H54 (cell line): ENCODE measurements around the gene PPIE.
"Not testable (repeated sequence)": the region's sequence is repeated elsewhere in the genome, so short reads cannot be mapped to it uniquely, and the experiment has no call there.

Experiments
- DNase-seq: peaks from one replicate; pipeline ENCODE4 v3.0.0; 2011; ENCODE audit warnings: low spot score, mixed read lengths; ENCODE audit not compliant: insufficient read length
- FAIRE-seq: peaks from 3 replicates; lab custom pipeline; 2011; peaks lifted over from hg19 to GRCh38; lab: Jason Lieb, UNC
- POLR2A ChIP-seq: IDR thresholded peaks from 2 replicates; pipeline ENCODE4 v1.6.1; 2011; ENCODE audit warnings: low read depth, mild to moderate bottlenecking, low read length

Gene PPIE

GRCh38 chr1:39775676-39776399 lies 37.2 kb downstream of the PPIE start:
- DNase-seq, FAIRE-seq: not testable (repeated sequence)

- no peak for TF ChIP-seq POLR2A
- DNase-seq (no peak), FAIRE-seq (no peak)
Measured at GRCh38 chr1:39776400-39776713, 37.7 kb downstream of the PPIE start.

DNA sequence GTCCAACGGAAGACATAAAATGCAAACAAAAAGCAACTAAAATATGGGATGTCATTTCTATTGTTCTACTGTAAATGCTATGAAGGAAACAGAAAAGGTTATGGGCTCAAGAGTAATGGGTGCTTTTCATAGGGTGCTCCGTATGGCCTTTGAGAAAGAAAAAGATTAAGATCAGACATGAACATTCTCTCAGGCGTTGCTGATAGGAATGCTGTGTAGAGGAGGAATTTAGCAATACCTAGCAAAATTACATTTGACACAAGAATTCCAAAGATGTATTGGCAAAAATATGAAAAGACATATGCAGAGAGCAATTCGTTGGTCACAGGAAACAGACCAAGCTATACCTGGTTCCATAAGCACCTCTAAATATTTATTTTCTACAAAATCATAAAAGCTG lies 38.2 kb downstream of the PPIE start:
- no peak for TF ChIP-seq POLR2A
- DNase-seq: no peak
- FAIRE-seq: no peak

DNA sequence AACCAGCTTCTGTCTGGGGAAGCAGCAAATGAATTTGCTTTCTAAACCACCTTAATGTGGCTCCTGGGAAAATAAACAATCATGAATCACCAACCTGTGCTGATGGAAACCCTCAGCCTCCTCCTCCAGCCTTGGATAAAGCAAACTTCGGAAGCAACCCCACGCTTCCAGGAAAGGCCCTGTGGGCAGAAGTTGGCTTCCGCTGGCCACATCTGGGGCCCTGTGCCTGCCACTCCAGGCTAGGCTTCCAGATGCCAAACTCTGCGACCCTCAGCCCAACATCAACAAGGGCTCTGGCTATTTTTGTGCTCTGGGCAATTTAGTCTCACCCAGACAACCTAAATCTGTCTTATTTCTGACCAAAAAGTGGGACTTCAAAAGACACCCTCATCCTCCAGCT lies 38.6 kb downstream of the PPIE start:
- no peak for TF ChIP-seq POLR2A
- no peak for DNase-seq
- no peak for FAIRE-seq

GRCh38 chr1:39777896-39778295 lies 39.2 kb downstream of the PPIE start:
- not testable (repeated sequence) for DNase-seq, FAIRE-seq

GRCh38 chr1:39778463-39779099 lies 39.9 kb downstream of the PPIE start:
- not testable (repeated sequence) for DNase-seq, FAIRE-seq

DNA sequence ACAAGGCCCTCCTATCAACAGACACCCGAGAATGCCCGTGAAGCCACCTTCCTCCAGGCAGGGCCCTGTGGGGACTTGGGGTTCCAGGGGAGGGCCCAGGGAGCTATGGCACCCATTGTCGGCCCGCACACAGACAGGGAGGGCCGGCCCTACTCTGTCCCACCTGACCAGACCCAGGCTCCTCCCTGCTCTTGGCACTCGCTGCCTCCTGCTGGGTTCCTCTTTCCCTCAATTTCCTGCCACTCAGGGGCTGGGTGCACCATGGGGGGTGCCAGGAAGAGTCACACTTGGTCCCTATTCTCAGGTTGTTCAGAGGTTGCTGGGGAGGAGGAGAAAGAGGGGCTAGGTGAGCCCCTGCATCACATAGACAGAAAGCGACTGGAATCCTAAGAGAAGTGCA lies 40.5 kb downstream of the PPIE start:
- FAIRE-seq (no peak), DNase-seq (no peak)
- TF ChIP-seq POLR2A: no peak

GRCh38 chr1:39779821-39780220 lies 41.1 kb downstream of the PPIE start:
- no peak for TF ChIP-seq POLR2A
- DNase-seq: no peak
- FAIRE-seq: no peak

DNA sequence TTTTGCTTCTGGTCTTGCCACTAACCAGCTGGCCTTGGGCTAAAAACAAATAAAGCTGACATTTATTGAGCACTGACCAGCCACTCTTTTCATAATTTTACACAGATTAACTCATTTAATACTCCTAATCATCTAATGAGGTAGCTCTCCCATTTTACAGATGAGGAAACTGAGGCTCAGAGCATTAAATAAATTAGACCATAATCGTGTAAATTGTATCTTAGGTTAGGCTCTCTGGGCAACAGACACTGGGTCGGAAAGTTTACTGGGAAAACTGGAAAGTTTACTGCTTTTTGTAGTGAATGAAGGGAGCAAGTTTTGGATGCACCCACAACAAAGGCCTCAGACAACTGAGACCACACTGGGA lies 42.6 kb downstream of the PPIE start:
- DNase-seq: no peak

DNA sequence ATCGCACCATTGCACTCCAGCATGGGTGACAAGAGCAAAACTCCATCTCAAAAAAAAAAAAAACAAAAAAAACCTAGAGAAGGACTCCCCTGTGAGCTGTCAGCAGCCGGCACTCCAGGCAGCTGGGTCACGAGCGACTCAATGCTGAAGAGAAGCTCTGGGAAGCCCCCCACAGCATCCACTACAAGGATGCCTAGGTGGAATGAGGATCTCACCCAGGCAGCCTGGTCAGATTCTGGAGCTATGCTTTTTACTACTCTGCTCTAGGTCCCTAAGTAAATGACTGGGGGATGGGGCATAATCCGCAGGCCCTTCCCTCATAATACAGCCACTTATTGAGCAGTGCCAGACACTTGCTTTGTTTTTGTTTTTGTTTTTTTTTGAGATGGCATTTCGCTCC lies 43.4 kb downstream of the PPIE start:
- DNase-seq: no peak
- FAIRE-seq: no peak
- no peak for TF ChIP-seq POLR2A

More for the DNA sequence above, 42.6 kb downstream of the PPIE start:
- no peak for TF ChIP-seq POLR2A
- no peak for FAIRE-seq

DNA sequence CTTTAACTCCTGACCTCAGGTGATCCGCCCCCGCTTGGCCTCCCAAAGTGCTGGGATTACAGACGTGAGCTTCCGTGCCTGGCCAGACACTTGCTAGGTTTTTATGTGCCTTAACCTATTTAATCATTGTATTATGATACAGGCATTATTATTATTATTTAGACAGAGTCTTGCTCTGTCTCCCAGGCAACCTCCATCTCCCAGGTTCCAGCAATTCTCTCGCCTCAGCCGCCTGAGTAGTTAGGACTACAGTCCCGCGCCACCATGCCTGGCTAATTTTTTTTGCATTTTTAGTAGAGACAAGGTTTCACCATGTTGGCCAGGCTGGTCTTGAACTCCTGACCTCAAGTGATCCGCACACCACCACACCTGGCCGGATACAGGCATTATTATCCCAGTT lies 44.0 kb downstream of the PPIE start:
- FAIRE-seq, DNase-seq: not testable (repeated sequence)

GRCh38 chr1:39786303-39787107 lies 47.8 kb downstream of the PPIE start:
- not testable (repeated sequence) for FAIRE-seq, DNase-seq

GRCh38 chr1:39787108-39787375 lies 48.4 kb downstream of the PPIE start:
- not testable (repeated sequence) for FAIRE-seq, DNase-seq

GRCh38 chr1:39787468-39787867 lies 48.8 kb downstream of the PPIE start:
- no peak for TF ChIP-seq POLR2A
- DNase-seq (no peak), FAIRE-seq (no peak)

DNA sequence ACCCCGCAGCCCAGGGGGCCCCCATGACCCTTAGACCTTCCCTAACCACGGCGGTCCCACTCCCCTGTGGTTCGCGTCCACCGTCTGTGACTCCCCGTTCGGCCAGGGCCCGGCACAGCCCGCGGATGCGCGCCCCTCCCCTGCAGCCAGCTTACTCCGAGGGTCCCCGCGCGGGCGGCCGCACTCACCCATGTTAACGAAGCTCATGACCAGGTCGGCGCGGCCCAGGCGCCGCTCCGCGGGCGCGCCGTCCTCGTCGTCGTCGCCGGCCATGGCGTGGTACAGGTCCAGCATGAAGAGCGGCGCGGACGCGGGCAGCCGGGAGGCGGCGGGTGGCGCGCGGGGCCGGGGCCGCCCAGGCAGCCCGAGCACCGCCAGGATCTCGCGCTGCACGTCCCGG lies 49.3 kb downstream of the PPIE start:
- not testable (repeated sequence) for DNase-seq, FAIRE-seq

DNA sequence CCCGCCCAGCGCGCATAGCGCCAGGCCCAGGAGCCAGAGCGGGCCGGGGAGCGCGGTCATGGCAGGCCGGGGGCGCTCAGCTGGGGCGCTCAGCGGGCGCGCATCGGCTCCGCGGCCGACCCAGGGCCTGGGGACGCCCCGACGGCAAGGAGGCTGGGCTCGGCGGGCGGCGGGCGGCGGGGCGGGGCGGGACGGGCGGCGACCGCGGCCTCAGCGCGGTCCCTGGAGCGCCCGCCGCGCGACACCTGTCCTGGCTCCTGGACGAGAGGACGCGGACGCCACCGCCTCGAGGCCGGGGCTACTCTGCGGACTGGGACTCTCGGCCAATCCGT lies 49.7 kb downstream of the PPIE start:
- no peak for TF ChIP-seq POLR2A
- no peak for DNase-seq
- no peak for FAIRE-seq
